GM12874 (cell line): Measurements from ENCODE around the gene PRRT4.

ENCODE experiments used
- TF ChIP-seq, protein P1 (sequence below): IDR thresholded peaks from 2 replicates; pipeline ENCODE4 v1.5.1; 2011; ENCODE audit warnings: low read depth, mild to moderate bottlenecking, control low read depth, low read length, moderate library complexity; ENCODE audit not compliant: insufficient read depth

The PRRT4 gene

GRCh38 chr7:128359336-128359735, 2.2 kb downstream of the PRRT4 start:
- TF ChIP-seq, protein P1, sequence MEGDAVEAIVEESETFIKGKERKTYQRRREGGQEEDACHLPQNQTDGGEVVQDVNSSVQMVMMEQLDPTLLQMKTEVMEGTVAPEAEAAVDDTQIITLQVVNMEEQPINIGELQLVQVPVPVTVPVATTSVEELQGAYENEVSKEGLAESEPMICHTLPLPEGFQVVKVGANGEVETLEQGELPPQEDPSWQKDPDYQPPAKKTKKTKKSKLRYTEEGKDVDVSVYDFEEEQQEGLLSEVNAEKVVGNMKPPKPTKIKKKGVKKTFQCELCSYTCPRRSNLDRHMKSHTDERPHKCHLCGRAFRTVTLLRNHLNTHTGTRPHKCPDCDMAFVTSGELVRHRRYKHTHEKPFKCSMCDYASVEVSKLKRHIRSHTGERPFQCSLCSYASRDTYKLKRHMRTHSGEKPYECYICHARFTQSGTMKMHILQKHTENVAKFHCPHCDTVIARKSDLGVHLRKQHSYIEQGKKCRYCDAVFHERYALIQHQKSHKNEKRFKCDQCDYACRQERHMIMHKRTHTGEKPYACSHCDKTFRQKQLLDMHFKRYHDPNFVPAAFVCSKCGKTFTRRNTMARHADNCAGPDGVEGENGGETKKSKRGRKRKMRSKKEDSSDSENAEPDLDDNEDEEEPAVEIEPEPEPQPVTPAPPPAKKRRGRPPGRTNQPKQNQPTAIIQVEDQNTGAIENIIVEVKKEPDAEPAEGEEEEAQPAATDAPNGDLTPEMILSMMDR: no peak

DNA sequence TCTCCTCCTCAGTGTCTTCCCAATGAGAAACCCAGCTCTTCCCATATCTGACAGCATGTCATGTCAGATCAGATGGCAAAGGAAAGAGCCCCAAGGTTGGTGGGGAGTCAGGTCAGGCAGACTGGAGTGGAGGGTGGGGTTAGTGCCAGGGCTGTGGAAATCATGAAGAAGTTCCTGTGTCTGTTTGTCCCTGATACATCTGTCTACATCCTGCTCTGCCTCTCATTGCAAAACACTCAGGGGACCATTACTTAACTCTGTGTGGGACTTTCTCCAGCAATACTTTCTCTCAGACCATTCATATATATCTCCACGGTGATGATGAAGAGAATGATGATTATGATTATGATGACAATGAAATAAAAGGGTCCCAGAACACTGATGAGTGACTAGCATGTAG, 3.3 kb downstream of the PRRT4 start:
- TF ChIP-seq, protein P1: no peak

DNA sequence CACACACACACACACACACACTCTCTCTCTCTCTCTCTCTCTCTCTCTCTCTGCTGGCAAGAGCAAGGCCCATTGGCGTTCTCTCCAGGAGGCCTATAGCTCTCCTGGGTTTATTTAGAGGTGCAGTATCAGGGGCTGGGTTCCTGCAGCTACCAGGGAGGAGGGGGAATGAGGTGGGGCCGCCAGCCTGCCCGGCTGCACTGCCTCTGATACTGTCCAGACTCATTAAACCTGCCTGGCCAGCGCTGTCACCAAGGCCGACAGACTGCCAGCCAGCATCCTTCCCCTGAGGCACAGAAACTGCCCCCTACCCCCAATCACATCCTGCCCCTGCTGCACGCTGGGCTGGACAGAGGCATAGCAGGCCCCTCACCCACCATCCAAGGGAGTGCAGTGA, 4.3 kb downstream of the PRRT4 start:
- TF ChIP-seq, protein P1: no peak

GRCh38 chr7:128356546-128357216, 4.8 kb downstream of the PRRT4 start:
- TF ChIP-seq, protein P1: no peak

DNA sequence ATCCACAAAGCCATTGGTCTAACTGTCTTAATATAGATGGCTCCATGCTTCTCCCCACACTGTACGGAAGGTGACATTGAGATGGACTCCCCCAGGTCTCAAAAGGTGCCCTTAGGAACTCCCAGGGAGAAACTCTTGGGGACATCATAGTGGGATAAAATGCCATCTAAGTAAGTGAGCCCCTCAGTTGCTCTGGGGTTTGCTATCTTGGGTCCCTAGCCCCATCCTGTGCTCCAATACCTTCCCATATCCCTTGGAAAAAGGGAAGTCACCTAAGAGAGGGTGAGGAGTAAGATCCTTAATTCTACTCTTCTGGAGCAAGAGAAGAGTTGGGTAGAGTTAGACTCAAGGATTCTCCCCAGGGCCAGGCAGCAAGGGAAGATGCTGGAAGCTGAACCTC, 7.9 kb downstream of the PRRT4 start:
- TF ChIP-seq, protein P1: no peak

DNA sequence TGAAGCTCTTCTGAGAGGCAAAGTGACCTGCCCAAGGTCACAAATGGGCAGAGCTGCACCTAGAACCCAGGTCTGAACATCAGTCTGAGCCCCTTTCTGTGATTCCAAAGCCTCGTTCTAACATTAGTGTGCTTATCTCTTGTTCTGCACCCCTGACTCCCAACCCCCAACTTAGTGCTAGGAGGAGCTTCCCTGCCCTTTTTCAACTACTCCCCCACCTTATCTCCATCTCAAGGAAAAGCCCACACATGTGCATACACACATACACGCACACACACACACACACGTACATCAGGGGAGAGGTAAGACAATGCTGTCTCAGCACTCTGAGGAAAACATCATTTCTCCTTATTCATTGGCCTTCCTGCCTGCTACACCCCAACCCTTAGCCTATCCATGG, 8.3 kb downstream of the PRRT4 start:
- TF ChIP-seq, protein P1: no peak

DNA sequence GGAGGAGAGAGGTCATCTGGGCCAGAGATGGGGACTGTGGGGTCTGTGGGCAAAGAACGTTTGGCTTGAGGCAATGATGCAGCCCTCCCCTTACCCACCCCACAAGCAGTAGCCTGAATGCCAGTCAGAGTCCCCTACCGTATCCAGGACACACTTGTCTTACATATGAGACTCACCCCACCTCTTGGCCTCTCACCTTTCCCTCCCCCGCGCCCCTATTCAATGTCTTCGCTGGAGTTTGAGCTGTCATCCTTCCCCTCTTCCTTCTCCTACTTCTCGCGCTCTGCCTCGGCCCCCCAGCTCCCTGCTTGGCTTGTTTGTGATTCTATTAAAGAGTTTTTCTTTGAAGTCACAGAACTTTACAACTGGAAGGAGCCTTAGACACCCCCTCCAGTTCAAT, 8.9 kb downstream of the PRRT4 start:
- TF ChIP-seq, protein P1: no peak
